GM21786 (cell line): ENCODE results near the gene MRPL50.

Experiments
- ATAC-seq: cut with Tn5 transposase; IDR thresholded peaks from one replicate; pipeline ENCODE4 v1.9.1; 2021; ENCODE audit not compliant: unreplicated experiment

The MRPL50 gene

GRCh38 chr9:101398068-101398929 lies at the start of gene MRPL50, which contains the start of gene ZNF189:
TSS of gene MRPL50 (minus strand) at chr9:101398618. CDS start at chr9:101398592, 26 bp downstream.
TSS of gene ZNF189 (plus strand) at chr9:101398851. CDS start at chr9:101399157, 306 bp downstream.
- peak; percentile 98 for ATAC-seq

GRCh38 chr9:101446732-101447131 lies 48.3 kb upstream of the MRPL50 start:
- ATAC-seq, result no peak

- no peak for ATAC-seq
Measured at GRCh38 chr9:101445353-101446029, 47.1 kb upstream of the MRPL50 start.

GRCh38 chr9:101443364-101443771 lies 45.0 kb upstream of the MRPL50 start:
- no peak for ATAC-seq

GRCh38 chr9:101442736-101443135 lies 44.3 kb upstream of the MRPL50 start:
- ATAC-seq, result no peak

- ATAC-seq, result no peak
Measured at GRCh38 chr9:101442318-101442717, 43.9 kb upstream of the MRPL50 start.

GRCh38 chr9:101440714-101441230 lies 42.4 kb upstream of the MRPL50 start:
- ATAC-seq, result no peak

GRCh38 chr9:101438523-101438922 lies 40.1 kb upstream of the MRPL50 start:
- no peak for ATAC-seq

GRCh38 chr9:101437806-101438232 lies 39.4 kb upstream of the MRPL50 start:
- no peak for ATAC-seq

GRCh38 chr9:101435601-101436079 lies 37.2 kb upstream of the MRPL50 start, which contains the start of gene ALDOB:
TSS of gene ALDOB (minus strand) at chr9:101435774. CDS start at chr9:101430887, 4,887 bp downstream.
- ATAC-seq, result no peak

GRCh38 chr9:101434998-101435397 lies 36.6 kb upstream of the MRPL50 start:
- no peak for ATAC-seq

- no peak for ATAC-seq
Measured at GRCh38 chr9:101433229-101433628, 34.8 kb upstream of the MRPL50 start.

GRCh38 chr9:101432740-101433139 lies 34.3 kb upstream of the MRPL50 start:
- no peak for ATAC-seq

GRCh38 chr9:101432171-101432570 lies 33.8 kb upstream of the MRPL50 start:
- ATAC-seq, result no peak

GRCh38 chr9:101429736-101430135 lies 31.3 kb upstream of the MRPL50 start:
- ATAC-seq, result no peak

- ATAC-seq, result no peak
Measured at GRCh38 chr9:101428909-101429308, 30.5 kb upstream of the MRPL50 start.

- ATAC-seq, result peak; percentile 75
Measured at GRCh38 chr9:101427957-101428655, 29.7 kb upstream of the MRPL50 start.

GRCh38 chr9:101427358-101427757 lies 28.9 kb upstream of the MRPL50 start:
- ATAC-seq, result no peak

GRCh38 chr9:101421653-101422065 lies 23.2 kb upstream of the MRPL50 start:
- ATAC-seq, result no peak

GRCh38 chr9:101419863-101420262 lies 21.4 kb upstream of the MRPL50 start:
- no peak for ATAC-seq
